ENCODE results near the gene LIN52.
"Not testable (repeated sequence)": the region's sequence is repeated elsewhere in the genome, so short reads cannot be mapped to it uniquely, and the experiment has no call there.

LIN52 gene

GRCh38 chr14:74109369-74109768 lies 24.6 kb downstream of the LIN52 start:
- DNase-seq (ENCODE audit: low read depth in 2 of 2) = no peak

DNA sequence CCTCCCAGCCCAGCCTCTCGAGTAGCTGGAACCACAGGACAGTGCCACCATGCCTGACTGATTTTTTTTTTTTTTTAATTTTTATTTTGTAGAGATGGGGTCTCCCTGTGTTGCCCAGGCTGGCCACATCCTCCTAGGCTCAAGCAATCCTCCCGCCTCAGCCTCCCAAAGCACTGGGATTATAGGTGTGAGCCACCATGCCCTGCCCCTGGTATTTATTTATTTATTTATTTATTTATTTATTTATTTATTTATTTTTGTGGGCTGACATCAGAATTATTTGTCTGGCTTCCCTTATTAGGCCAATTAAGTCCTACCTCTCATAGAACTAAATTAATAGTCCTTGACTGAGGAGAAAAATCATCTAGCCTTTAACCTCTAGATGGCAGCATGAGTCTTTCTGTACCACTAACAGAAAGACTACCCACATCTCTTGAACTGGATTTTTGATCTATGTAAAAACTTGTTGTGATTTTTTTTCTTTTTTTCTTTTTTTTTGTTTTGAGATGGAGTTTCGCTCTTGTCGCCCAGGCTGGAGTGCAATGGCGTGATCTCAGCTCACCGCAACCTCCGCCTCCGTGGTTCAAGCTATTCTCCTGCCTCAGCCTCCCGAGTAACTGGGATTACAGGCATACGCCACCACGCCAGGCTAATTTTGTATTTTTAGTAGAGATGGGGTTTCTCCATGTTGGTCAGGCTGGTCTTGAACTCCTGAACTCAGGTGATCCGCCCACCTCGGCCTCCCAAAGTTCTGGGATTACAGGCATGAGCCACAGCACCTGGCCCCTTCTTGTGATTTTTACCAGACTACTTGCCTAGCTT lies 26.9 kb downstream of the LIN52 start:
- DNase-seq (ENCODE audit: low read depth in 2 of 2) = not testable (repeated sequence)

DNA sequence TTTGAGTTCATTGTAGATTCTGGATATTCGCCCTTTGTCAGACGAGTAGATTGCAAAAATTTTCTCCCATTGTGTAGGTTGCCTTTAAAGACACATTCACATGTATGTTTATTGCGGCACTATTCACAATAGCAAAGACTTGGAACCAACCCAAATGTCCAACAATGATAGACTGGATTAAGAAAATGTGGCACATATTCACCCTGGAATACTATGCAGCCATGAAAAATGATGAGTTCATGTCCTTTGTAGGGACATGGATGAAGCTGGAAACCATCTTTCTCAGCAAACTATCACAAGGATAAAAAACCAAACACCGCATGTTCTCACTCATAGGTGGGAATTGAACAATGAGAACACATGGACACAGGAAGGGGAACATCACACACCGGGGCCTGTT lies 40.7 kb downstream of the LIN52 start:
- not testable (repeated sequence) for DNase-seq (ENCODE audit: low read depth in 2 of 2)

GRCh38 chr14:74126315-74127013 lies 41.7 kb downstream of the LIN52 start:
- DNase-seq (ENCODE audit: low read depth in 2 of 2) = no peak

- no peak for DNase-seq (ENCODE audit: low read depth in 2 of 2)
Measured at GRCh38 chr14:74127634-74128033, 42.9 kb downstream of the LIN52 start.

DNA sequence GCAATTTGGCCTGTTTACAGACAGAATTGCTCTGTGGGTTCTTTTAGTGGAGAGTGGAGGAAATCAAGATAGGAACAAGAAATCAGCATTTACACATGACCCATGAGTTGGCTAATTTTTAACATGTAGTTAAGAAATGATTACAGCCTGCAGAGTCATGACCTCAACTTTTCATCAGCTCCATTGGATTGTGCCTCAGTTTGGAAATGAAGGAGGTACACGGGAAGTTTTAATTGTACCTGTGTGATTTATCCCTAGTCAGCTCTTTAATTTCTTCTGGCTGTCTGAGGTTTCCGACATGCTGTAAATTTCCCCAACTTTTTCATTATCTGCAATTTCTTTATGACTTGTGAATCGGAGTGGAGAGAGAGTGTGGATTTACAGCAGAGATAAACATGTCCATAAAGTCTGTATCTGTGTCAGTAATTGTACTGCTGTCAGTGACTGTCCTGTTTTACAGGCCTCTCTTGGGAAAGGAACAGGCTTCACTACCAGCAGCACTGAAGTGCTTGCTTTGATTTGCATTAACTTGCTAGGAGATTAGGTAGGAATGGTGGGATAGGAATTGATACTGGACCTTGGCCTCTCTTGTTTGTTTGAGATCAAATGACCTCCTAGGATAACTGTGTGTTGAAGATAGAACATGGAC lies 49.2 kb downstream of the LIN52 start:
- no peak for DNase-seq (ENCODE audit: low read depth in 2 of 2)

DNA sequence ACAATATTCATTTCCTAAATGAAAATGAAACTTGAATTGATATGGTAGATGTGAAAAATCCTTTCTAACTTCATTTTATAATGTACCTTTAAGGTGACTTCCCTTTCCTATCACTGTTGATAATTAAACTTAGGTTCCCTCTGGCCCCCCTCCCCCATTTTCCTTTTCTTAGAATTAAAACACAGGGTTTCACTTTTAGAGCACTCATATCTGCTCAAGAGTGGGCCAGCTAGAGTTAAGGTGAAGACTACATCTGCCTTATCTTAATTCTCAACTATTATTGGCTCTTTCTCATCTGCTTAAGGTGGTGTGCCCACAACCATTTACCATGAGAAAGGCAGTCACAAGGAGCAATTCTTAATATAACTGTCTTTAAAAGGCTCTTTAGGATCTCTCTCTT lies 49.7 kb downstream of the LIN52 start:
- no peak for DNase-seq (ENCODE audit: low read depth in 2 of 2)

- no peak for DNase-seq (ENCODE audit: low read depth in 2 of 2)
Measured at GRCh38 chr14:74135426-74135825, 50.7 kb downstream of the LIN52 start.

- no peak for DNase-seq (ENCODE audit: low read depth in 2 of 2)
Measured at GRCh38 chr14:74140374-74140850, 55.7 kb downstream of the LIN52 start.

DNA sequence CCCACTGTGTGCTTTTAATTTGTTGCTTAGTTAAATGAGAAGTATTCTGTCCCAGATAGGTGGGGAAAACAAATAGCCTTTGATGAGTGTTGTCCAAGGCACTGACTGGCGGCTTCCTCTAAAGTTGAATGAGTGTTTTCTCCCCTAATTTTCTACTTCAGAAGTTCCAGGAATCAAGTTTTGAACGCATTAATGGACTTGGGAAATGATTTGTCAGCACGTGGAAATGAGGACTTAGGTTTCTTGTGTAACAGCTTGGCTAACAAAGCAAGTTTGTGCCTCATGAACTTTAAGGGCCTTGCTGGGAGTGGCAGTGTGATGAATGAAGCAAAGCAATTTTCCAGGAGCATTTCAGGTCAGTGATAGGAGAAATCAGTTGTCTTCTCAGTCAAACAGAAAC lies 56.9 kb downstream of the LIN52 start:
- no peak for DNase-seq (ENCODE audit: low read depth in 2 of 2)

- no peak for DNase-seq (ENCODE audit: low read depth in 2 of 2)
Measured at GRCh38 chr14:74142523-74142922, 57.8 kb downstream of the LIN52 start.

DNA sequence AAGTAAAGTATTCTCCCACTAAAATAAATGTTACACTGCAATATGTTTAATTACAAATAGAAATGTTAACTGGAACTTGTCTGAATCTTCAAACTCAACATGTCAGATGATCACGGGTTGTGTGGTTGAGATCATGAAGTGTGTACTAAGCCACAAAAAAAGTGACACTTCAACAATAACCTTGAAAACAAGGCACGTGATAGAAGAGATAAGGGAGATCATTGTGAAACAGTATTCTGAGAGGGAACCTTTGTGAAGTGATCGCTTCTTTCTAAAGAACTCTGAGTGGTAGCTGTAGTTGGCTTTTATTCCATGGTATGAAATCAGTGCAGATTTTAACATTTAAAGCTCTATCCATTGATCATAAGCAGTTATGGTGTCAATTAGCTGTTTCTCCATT lies 60.0 kb downstream of the LIN52 start:
- no peak for DNase-seq (ENCODE audit: low read depth in 2 of 2)

DNA sequence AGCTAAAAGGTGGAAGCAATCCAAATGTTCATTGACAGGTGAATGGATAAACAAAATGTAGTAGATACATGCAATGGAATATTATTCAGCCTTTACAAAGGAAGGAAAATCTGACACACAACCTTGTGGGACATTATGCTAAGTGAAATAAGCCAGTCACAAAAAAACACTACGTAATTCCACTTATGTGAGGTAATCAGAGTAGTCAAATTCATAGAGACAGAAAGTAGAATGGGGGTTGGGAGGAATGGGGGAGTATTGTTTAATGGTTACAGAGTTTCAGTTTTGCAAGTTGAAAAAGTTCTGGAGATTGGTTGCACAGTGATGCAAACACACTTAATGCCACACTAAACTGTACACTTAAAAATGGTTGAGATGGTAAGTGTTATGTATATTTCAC lies 62.8 kb downstream of the LIN52 start:
- DNase-seq (ENCODE audit: low read depth in 2 of 2) = no peak

DNA sequence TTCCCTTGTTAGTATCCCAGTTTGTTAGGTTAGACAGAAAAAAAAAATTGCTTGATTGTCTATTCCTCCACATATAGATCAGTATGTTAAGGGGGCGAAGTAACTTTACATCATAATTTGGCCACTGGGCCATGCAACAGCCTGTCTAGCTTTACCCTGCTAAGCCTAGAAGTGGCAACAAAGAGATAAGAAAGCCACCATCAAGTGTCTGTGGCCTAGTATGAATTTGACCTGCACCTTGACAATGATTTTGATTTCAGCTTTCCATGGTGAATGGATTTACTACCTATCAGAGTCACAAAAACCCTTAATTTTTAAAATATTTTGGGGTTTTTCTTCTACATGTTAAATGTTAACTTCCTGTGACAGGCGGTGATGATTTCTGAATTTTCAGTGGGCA lies 63.9 kb downstream of the LIN52 start:
- no peak for DNase-seq (ENCODE audit: low read depth in 2 of 2)

GRCh38 chr14:74155287-74155686 lies 70.5 kb downstream of the LIN52 start:
- DNase-seq (ENCODE audit: low read depth in 2 of 2) = no peak

GRCh38 chr14:74155749-74156148 lies 71.0 kb downstream of the LIN52 start:
- no peak for DNase-seq (ENCODE audit: low read depth in 2 of 2)

DNA sequence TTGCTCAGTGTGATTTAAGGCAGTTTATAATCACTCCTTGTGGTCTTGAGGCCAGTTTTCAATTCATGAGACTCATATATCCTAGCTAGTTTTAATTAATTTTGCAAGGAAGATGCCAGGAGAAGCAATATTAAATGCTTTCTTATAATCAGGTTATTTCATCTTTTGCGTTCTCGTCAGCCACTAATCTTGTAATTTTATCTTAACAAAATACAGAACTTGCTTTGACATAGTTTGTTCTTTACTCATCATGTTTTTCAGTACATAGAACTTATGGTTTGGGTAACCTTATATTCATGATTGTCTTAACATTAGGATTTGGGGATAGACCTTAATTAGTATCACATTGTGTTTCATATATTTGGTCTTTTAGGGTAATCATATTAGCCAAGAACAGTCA lies 76.0 kb downstream of the LIN52 start:
- DNase-seq (ENCODE audit: low read depth in 2 of 2) = no peak

DNA sequence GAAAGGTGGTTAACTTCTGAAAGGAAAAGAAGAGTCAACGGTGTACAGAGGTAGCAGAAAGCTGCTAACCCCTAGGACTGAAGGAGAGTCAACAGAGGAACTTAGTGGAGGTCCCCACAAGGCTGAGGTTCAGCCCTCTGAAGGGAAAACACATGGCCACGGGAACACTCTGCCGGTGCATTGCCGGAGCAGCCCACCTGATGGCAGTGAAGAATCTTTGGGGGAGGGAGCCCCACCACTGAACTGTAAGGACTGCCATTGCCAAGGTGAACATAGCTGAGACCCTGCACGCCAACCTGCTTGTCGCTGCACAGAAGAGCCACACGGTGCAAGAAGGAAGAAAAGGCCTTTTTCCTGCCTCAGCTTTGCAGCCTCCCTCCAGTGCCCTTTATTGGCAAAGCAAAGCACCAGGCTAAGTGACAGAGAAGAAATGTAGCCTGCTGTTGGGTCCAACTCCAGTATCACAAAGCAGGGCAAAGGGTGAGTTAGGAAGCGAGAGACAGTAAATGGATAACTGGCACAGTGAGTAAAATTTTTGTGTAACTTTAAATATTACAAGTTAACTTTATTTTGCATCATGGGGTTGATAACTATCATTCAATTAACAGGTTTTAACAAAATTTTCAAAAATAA lies 76.9 kb downstream of the LIN52 start:
- DNase-seq (ENCODE audit: low read depth in 2 of 2) = no peak

DNA sequence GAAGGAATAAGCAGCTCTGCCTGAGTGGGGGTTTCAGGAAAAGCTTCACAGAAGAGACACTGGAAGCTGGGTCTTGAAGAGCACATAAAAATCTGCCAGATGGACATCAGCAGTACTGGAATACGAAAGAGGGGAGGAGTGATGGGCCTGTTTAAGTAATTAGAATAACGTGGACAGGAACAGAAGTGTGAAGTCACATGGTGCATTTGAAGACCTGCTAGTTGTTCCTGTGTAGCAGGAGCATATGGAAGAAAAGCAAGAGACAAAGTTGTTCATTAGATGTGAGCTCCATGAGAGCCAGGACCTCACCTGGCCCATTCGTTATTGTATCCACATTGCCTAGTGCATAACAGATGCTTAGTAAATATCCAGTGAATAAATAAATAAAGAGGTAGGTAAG lies 85.2 kb downstream of the LIN52 start:
- no peak for DNase-seq (ENCODE audit: low read depth in 2 of 2)

DNA sequence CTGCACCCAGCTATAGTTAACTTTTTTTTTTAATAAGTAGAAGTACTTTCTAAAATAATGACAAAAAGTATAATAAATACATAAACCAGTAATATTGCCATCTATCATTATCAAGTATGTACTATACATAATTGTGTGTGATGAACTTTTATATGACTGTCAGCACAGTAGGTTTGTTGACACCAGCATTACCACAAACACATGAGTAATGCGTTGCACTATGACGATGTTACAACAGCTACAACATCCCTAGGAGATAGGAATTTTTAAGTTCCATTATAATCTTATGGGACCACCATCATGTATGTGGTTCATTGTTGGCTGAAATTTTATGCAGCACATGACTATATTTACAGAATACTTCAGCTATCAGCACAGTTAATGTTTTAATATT lies 91.6 kb downstream of the LIN52 start:
- no peak for DNase-seq (ENCODE audit: low read depth in 2 of 2)

DNA sequence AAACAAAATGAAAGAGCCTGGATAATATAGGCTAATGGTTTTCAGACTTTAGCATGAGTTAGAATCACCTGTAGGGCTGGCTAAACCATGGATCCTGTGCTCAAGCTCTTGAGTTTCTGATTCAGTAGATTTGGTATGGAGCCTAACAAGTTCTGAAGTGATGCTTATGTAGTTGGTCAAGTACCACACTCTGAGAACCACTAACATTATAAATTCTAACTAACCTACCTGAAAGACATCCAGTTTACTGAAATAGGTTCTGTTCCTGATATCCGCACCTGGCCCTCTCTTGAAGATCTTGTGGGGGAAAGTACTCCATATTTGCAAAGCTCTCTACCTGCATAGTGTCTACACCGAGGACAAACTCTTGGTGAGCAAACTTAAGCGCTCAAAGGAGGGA lies 95.1 kb downstream of the LIN52 start:
- no peak for DNase-seq (ENCODE audit: low read depth in 2 of 2)

GRCh38 chr14:74190927-74191575 lies 106.3 kb downstream of the LIN52 start:
- DNase-seq (ENCODE audit: low read depth in 2 of 2) = no peak

Measured in stimulated activated CD4-positive, alpha-beta T cell treated with anti-CD3 and anti-CD28 coated beads, Interleukin-1b, Interleukin-23, amount 100 ng/mL, for 4 hours (primary cell).